Upper lobe of left lung (tissue), 6 donors: ENCODE data around the gene PDHA2. TPM values are rescaled to one million over a fixed set of nuclear protein-coding genes. Genes with fewer than 3 reads are reported as not detected.

Source experiments
- ATAC-seq, 2 donors: fragments of 200-7000 bp; cut with Tn5 transposase; one replicate each; pipeline ENCODE4 v1.9.1; 2022; ENCODE audit warnings: mild to moderate bottlenecking in 2 of 2, moderate library complexity in 2 of 2; ENCODE audit not compliant: low FRiP score in 2 of 2
- DNase-seq, 2 donors: peaks; one replicate each; pipeline ENCODE4 v3.0.0-alpha.2; 2019 to 2020
- H3K27ac ChIP-seq, 4 donors: fragments of 200-600 bp; sonication (generic); one replicate each; pipeline ENCODE4 v1.5.1; 2016 to 2019
- H3K27me3 ChIP-seq, 4 donors: fragments of 200-600 bp; sonication (generic); one replicate each; pipeline ENCODE4 v1.5.1; 2017 to 2019
- H3K36me3 ChIP-seq, 4 donors: fragments of 200-600 bp; sonication (generic); one replicate each; pipeline ENCODE4 v1.5.1; 2016 to 2019
- H3K4me1 ChIP-seq, 4 donors: fragments of 200-600 bp; sonication (generic); one replicate each; pipeline ENCODE4 v1.5.1; 2018 to 2019
- H3K4me3 ChIP-seq, 4 donors: fragments of 200-600 bp; sonication (generic); one replicate each; pipeline ENCODE4 v1.5.1; 2017 to 2019; ENCODE audit warnings: mild to moderate bottlenecking in 2 of 4, moderate library complexity in 1 of 4
- H3K9me3 ChIP-seq, 4 donors: fragments of 200-600 bp; sonication (generic); one replicate each; pipeline ENCODE4 v1.5.1; 2018 to 2019
- EP300 ChIP-seq, 4 donors: sonication (generic); formaldehyde crosslinking; IDR thresholded peaks; one replicate each; pipeline ENCODE4 v1.5.1; 2017; ENCODE audit warnings: antibody characterized with exemption in 4 of 4, control low read depth in 2 of 4
- POLR2A ChIP-seq, 4 donors: fragments of 450-650 bp; IDR thresholded peaks; one replicate each; pipeline ENCODE4 v1.5.1; 2016 to 2017; ENCODE audit warnings: antibody characterized with exemption in 4 of 4, mild to moderate bottlenecking in 2 of 4
- POLR2AphosphoS5 ChIP-seq, 2 donors: sonication (generic); formaldehyde crosslinking; IDR thresholded peaks; one replicate each; pipeline ENCODE4 v1.5.1; 2017; ENCODE audit warnings: antibody characterized with exemption in 2 of 2
- WGBS, 2 donors: methylation state at CpG; one replicate each; pipeline ENCODE4 v1.1.5; 2017 to 2018; 5-methylcytosine and 5-hydroxymethylcytosine counted together
- total RNA-seq, 6 donors: library from RNA; depleted of rRNA in 4 of 6; stranded (reverse); fragments of >200 nt in 4 of 6; gene quantifications; one replicate each; pipeline versions ENCODE4 v1.1.0 to v1.2.1, GENCODE V29; 2016 to 2021
- TF ChIP-seq, protein P1 (sequence below), 6 experiments: fragments of 450-650 bp in 4 of 6; fragments of 200-600 bp in 2 of 6; sonication (generic) in 2 of 6; IDR thresholded peaks; one replicate each; pipeline ENCODE4 v1.5.1; 2016 to 2019; ENCODE audit warnings: antibody characterized with exemption in 6 of 6
- donor health status: DM: no; HTN: no; CAD: no; lungs with moderate emphysema.
- donor health status: DM: no; HTN: yes; CAD: no; lungs with severe emphysema.

PDHA2 gene
- total RNA-seq, 6 donors from 2014 or later: not detected

GRCh38 chr4:95830651-95831050 is 9.2 kb upstream of the PDHA2 start:
- DNase-seq (no peak), ATAC-seq (no peak)
- TF ChIP-seq POLR2AphosphoS5 (IDR thresholded peaks at IDR 0.05) (no peak), POLR2A (IDR thresholded peaks at IDR 0.05) (no peak), EP300 (IDR thresholded peaks at IDR 0.05) (no peak)
- TF ChIP-seq, protein P1, sequence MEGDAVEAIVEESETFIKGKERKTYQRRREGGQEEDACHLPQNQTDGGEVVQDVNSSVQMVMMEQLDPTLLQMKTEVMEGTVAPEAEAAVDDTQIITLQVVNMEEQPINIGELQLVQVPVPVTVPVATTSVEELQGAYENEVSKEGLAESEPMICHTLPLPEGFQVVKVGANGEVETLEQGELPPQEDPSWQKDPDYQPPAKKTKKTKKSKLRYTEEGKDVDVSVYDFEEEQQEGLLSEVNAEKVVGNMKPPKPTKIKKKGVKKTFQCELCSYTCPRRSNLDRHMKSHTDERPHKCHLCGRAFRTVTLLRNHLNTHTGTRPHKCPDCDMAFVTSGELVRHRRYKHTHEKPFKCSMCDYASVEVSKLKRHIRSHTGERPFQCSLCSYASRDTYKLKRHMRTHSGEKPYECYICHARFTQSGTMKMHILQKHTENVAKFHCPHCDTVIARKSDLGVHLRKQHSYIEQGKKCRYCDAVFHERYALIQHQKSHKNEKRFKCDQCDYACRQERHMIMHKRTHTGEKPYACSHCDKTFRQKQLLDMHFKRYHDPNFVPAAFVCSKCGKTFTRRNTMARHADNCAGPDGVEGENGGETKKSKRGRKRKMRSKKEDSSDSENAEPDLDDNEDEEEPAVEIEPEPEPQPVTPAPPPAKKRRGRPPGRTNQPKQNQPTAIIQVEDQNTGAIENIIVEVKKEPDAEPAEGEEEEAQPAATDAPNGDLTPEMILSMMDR (IDR thresholded peaks at IDR 0.05): no peak
- no peaks in the 10 kb centered on the region for H3K9me3 ChIP-seq
- 91 to 93% methylated on average over 2 of the region's 2 CpGs for WGBS, 2 donors
- H3K27ac ChIP-seq: no peak overlapping the region
- no peaks in the 10 kb centered on the region for H3K27me3 ChIP-seq
- H3K4me1 ChIP-seq: no peaks in the 10 kb centered on the region
- no peak overlapping the region for H3K4me3 ChIP-seq
- H3K36me3 ChIP-seq: no peaks in the 10 kb centered on the region

- H3K27me3 ChIP-seq: no peaks in the 10 kb centered on the region
- TF ChIP-seq POLR2AphosphoS5 (IDR thresholded peaks at IDR 0.05): no peak
- no peak for TF ChIP-seq POLR2A (IDR thresholded peaks at IDR 0.05)
- TF ChIP-seq, protein P1 (IDR thresholded peaks at IDR 0.05): no peak
- no peak for TF ChIP-seq EP300 (IDR thresholded peaks at IDR 0.05)
- 43 to 45% methylated on average over 4 of the region's 4 CpGs for WGBS, 2 donors
- no peaks in the 10 kb centered on the region for H3K36me3 ChIP-seq
- H3K4me3 ChIP-seq: no peak overlapping the region
- no peak overlapping the region for H3K27ac ChIP-seq
- ATAC-seq (no peak), DNase-seq (no peak)
- H3K4me1 ChIP-seq: no peaks in the 10 kb centered on the region
- H3K9me3 ChIP-seq: no peaks in the 10 kb centered on the region
These were observed 8.7 kb upstream of the PDHA2 start for GRCh38 chr4:95831166-95831565.

DNA sequence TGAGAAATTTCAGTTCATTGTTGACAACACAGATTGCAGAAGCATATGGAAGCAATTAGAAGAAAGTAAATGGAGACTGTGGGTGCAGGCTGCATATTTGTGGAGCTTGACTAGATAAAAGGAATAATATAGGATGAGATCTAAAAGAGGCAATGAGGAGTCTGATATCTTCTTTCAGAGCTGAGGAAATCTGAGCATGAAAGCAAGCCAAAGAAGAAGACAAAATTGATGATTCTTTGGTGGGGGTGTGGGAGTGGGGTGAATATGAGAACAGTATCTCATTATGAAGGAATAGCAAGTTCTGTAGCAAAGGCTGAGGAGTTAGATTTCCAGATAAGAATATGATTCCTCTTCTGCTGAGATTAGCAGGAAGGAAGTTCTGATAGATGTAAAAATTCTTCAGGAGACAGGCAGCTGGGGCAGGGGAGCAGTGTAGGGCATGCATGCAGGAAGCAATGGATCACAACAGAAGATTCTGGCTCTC is 6.1 kb upstream of the PDHA2 start:
- H3K4me1 ChIP-seq: no peaks in the 10 kb centered on the region
- no peaks in the 10 kb centered on the region for H3K36me3 ChIP-seq
- H3K27ac ChIP-seq: no peak overlapping the region
- no peak overlapping the region for H3K4me3 ChIP-seq
- H3K9me3 ChIP-seq: no peaks in the 10 kb centered on the region
- no peak for DNase-seq
- no peaks in the 10 kb centered on the region for H3K27me3 ChIP-seq
- TF ChIP-seq POLR2AphosphoS5 (IDR thresholded peaks at IDR 0.05): no peak
- TF ChIP-seq POLR2A (IDR thresholded peaks at IDR 0.05): no peak
- TF ChIP-seq, protein P1 (IDR thresholded peaks at IDR 0.05): no peak
- no peak for TF ChIP-seq EP300 (IDR thresholded peaks at IDR 0.05)
- no peak for ATAC-seq

- TF ChIP-seq EP300 (IDR thresholded peaks at IDR 0.05): no peak
- no peak for TF ChIP-seq POLR2AphosphoS5 (IDR thresholded peaks at IDR 0.05)
- TF ChIP-seq, protein P1 (IDR thresholded peaks at IDR 0.05): no peak
- no peak for TF ChIP-seq POLR2A (IDR thresholded peaks at IDR 0.05)
These were observed 4.2 kb upstream of the PDHA2 start for GRCh38 chr4:95835672-95836071.

GRCh38 chr4:95838192-95838591 is 1.7 kb upstream of the PDHA2 start:
- TF ChIP-seq EP300 (IDR thresholded peaks at IDR 0.05) (no peak), POLR2AphosphoS5 (IDR thresholded peaks at IDR 0.05) (no peak), POLR2A (IDR thresholded peaks at IDR 0.05) (no peak)
- TF ChIP-seq, protein P1 (IDR thresholded peaks at IDR 0.05): no peak
- no peak for DNase-seq
- Histone ChIP-seq H3K4me3 (no peak overlapping the region), H3K27me3 (no peaks in the 10 kb centered on the region), H3K36me3 (no peaks in the 10 kb centered on the region), H3K4me1 (no peaks in the 10 kb centered on the region), H3K27ac (no peak overlapping the region), H3K9me3 (no peaks in the 10 kb centered on the region)
- no peak for ATAC-seq
- WGBS, 2 donors: 87 to 93% methylated on average over 2 of the region's 2 CpGs

More at GRCh38 chr4:95835672-95836071, 4.2 kb upstream of the PDHA2 start:
- no peak for ATAC-seq
- Histone ChIP-seq H3K4me3 (no peak overlapping the region), H3K36me3 (no peaks in the 10 kb centered on the region), H3K27ac (no peak overlapping the region), H3K9me3 (no peaks in the 10 kb centered on the region), H3K27me3 (no peaks in the 10 kb centered on the region), H3K4me1 (no peaks in the 10 kb centered on the region)
- WGBS, 2 donors: 33 to 35% methylated on average over 3 of the region's 3 CpGs
- DNase-seq: no peak
